Right lobe of liver (tissue), 6 donors: ENCODE results near the gene SETX. TPM values are rescaled to one million over a fixed set of nuclear protein-coding genes. Genes with fewer than 3 reads are reported as not detected.

Source experiments
- ATAC-seq, 4 donors: fragments of 200-7000 bp; cut with Tn5 transposase; one replicate each; pipeline ENCODE4 v1.9.1; 2020; ENCODE audit warnings: mild to moderate bottlenecking in 4 of 4, moderate library complexity in 4 of 4
- DNase-seq, 3 donors: peaks; one replicate each; pipeline ENCODE4 v3.0.0-alpha.2; 2020
- H3K27ac ChIP-seq, 3 donors: fragments of 200-600 bp; one replicate each; pipeline ENCODE4 v1.8.0; 2022
- H3K27me3 ChIP-seq, 2 donors: fragments of 200-600 bp; one replicate each; pipeline ENCODE4 v1.8.0; 2022
- H3K36me3 ChIP-seq, 4 donors: fragments of 200-600 bp; sonication (generic) in 1 of 4; one replicate each; pipeline versions ENCODE4 v1.5.1 to v1.8.0; 2017 to 2022; ENCODE audit warnings: control low read depth in 1 of 4
- H3K4me1 ChIP-seq, 4 donors: fragments of 200-600 bp; sonication (generic) in 1 of 4; one replicate each; pipeline versions ENCODE4 v1.5.1 to v1.8.0; 2017 to 2022; ENCODE audit warnings: control low read depth in 1 of 4
- H3K4me3 ChIP-seq, 3 donors: fragments of 200-600 bp; one replicate each; pipeline ENCODE4 v1.8.0; 2022
- H3K9me3 ChIP-seq, 4 donors: fragments of 200-600 bp; sonication (generic) in 1 of 4; one replicate each; pipeline versions ENCODE4 v1.5.1 to v1.8.0; 2017 to 2022; ENCODE audit warnings: control low read depth in 1 of 4
- POLR2A ChIP-seq: fragments of 450-650 bp; IDR thresholded peaks from one replicate; pipeline ENCODE4 v1.6.1; 2017; ENCODE audit warnings: antibody characterized with exemption, mild to moderate bottlenecking
- WGBS: methylation state at CpG from one replicate; pipeline ENCODE4 v1.1.6; 2018; ENCODE audit warnings: low coverage, low lambda C conversion rate; ENCODE audit not compliant: insufficient coverage; ENCODE audit errors: missing lambda C conversion rate; 5-methylcytosine and 5-hydroxymethylcytosine counted together
- intact Hi-C, 2 donors: fragments of 100-400 bp; cut with DNase I; formaldehyde crosslinking; loops; one replicate each; pipeline versions ENCODE4 v1.11.2 to v1.14.1; 2022
- total RNA-seq, 6 experiments: library from RNA; depleted of rRNA in 2 of 6; stranded (reverse); fragments of >200 nt in 2 of 6; fragmentation: NEBNext Ultra II Directional in 3 of 6; extraction: Animal tissue kit (Norgen Biotek cat#: 25700) in 3 of 6; gene quantifications; one replicate each; pipeline versions ENCODE4 v1.1.0 to v1.2.4, GENCODE V29; 2016 to 2023
- TF ChIP-seq, protein P1 (sequence below), 4 donors: fragments of 200-600 bp in 3 of 4; fragments of 450-650 bp in 1 of 4; IDR thresholded peaks; one replicate each; pipeline versions ENCODE4 v1.5.1 to v1.8.0; 2016 to 2022; ENCODE audit warnings: antibody characterized with exemption in 4 of 4, mild to moderate bottlenecking in 2 of 4
- donor health status: DM: no; HTN: yes; CAD: no.
- donor health status: DM: no; HTN: no; CAD: no.
- donor health status: DM: no; HTN: no; CAD: no.
- donor health status: DM: no; HTN: yes; CAD: no.
- donor health status: DM: no; HTN: yes; CAD: no.

SETX gene
- total RNA-seq, 6 experiments from 2014 or later = 17.4 to 28.8 (median 25.0) TPM

DNA sequence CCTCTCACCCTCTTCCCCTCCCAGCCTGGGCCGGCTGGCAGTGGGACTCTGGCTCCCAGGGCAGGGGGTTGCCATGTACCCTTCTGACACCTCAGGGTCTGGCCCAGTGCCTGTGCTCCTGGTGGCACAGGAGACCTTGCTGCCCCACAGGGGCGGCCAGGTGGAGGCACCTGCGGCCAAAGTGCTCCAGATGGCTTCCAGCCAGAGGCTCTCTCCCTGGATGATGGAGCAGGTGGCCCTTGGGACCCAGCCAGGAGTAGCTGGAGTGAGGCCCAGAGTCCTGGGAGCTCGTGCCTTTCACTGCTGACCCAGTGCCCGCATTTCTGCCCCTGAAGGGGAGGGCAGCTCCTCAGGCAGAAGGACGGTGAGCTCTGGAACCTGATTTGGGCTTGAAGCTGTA lies 105.7 kb downstream of the SETX start:
- no peaks in the 10 kb centered on the region for H3K4me1 ChIP-seq
- no peaks in the 10 kb centered on the region for H3K36me3 ChIP-seq
- intact Hi-C loops = loop anchor here in 1 of 2 donors (5.0 kb wide), 1 partner anchor 477 kb away; no protein-coding TSS in a partner anchor
- DNase-seq (peak; percentile 65 to 83 (median 77)), ATAC-seq (peak; percentile 57 to 86 (median 70))
- H3K27ac ChIP-seq = no peak overlapping the region
- no CpG with 5 or more reads among the region's 6 CpGs for WGBS
- no peak overlapping the region for H3K4me3 ChIP-seq
- no peaks in the 10 kb centered on the region for H3K27me3 ChIP-seq
- H3K9me3 ChIP-seq = no peaks in the 10 kb centered on the region
- TF ChIP-seq, protein P1, sequence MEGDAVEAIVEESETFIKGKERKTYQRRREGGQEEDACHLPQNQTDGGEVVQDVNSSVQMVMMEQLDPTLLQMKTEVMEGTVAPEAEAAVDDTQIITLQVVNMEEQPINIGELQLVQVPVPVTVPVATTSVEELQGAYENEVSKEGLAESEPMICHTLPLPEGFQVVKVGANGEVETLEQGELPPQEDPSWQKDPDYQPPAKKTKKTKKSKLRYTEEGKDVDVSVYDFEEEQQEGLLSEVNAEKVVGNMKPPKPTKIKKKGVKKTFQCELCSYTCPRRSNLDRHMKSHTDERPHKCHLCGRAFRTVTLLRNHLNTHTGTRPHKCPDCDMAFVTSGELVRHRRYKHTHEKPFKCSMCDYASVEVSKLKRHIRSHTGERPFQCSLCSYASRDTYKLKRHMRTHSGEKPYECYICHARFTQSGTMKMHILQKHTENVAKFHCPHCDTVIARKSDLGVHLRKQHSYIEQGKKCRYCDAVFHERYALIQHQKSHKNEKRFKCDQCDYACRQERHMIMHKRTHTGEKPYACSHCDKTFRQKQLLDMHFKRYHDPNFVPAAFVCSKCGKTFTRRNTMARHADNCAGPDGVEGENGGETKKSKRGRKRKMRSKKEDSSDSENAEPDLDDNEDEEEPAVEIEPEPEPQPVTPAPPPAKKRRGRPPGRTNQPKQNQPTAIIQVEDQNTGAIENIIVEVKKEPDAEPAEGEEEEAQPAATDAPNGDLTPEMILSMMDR (IDR thresholded peaks at IDR 0.05) = no peak
- TF ChIP-seq POLR2A = no peak

GRCh38 chr9:132247942-132248341 lies 106.8 kb downstream of the SETX start:
- no peak overlapping the region for H3K27ac ChIP-seq
- no peaks in the 10 kb centered on the region for H3K36me3 ChIP-seq
- 78% methylated on average over 4 of the region's 8 CpGs for WGBS
- no peaks in the 10 kb centered on the region for H3K4me1 ChIP-seq
- ATAC-seq (no peak), DNase-seq (no peak)
- TF ChIP-seq POLR2A = no peak
- TF ChIP-seq, protein P1 (IDR thresholded peaks at IDR 0.05) = no peak
- H3K9me3 ChIP-seq = no peaks in the 10 kb centered on the region
- no peaks in the 10 kb centered on the region for H3K27me3 ChIP-seq
- intact Hi-C loops = loop anchor here in 1 of 2 donors (5.0 kb wide), 1 partner anchor 476 kb away; no protein-coding TSS in a partner anchor
- no peak overlapping the region for H3K4me3 ChIP-seq

- no peaks in the 10 kb centered on the region for H3K9me3 ChIP-seq
- 81% methylated on average over 6 of the region's 9 CpGs for whole genome bisulfite sequencing
- TF ChIP-seq, protein P1 (IDR thresholded peaks at IDR 0.05) = no peak
- no peak for TF ChIP-seq POLR2A
- H3K27me3 ChIP-seq = no peaks in the 10 kb centered on the region
- ATAC-seq (no peak), DNase-seq (no peak)
- no peak overlapping the region for H3K27ac ChIP-seq
- intact Hi-C loops = loop anchor here in 1 of 2 donors (5.0 kb wide), 1 partner anchor 473 kb away; no protein-coding TSS in a partner anchor
- H3K4me1 ChIP-seq = peaks cover 0 to 6% (median 0%) of the 10 kb centered on the region in 4 donors
- H3K36me3 ChIP-seq = no peaks in the 10 kb centered on the region
- H3K4me3 ChIP-seq = no peak overlapping the region
Measured at GRCh38 chr9:132245465-132245864, 109.3 kb downstream of the SETX start.

- intact Hi-C loops = loop anchor here in 1 of 2 donors (5.0 kb wide), 1 partner anchor 473 kb away; no protein-coding TSS in a partner anchor
- DNase-seq = no peak
- H3K4me1 ChIP-seq = peaks cover 0 to 6% (median 0%) of the 10 kb centered on the region in 4 donors
- H3K4me3 ChIP-seq = no peak overlapping the region
- no peaks in the 10 kb centered on the region for H3K9me3 ChIP-seq
- TF ChIP-seq POLR2A = no peak
- TF ChIP-seq, protein P1 (IDR thresholded peaks at IDR 0.05) = no peak
- WGBS = 37% methylated on average over 4 of the region's 19 CpGs
- H3K27me3 ChIP-seq = no peaks in the 10 kb centered on the region
- H3K27ac ChIP-seq = no peak overlapping the region
- no peak for ATAC-seq
- H3K36me3 ChIP-seq = no peaks in the 10 kb centered on the region
Measured at GRCh38 chr9:132244582-132245455, 110.0 kb downstream of the SETX start.
